A549 (cell line): Measurements from ENCODE around the gene ZNF566.

Experiments
- CHD2 ChIP-seq: fragments of 150-350 bp; IDR thresholded peaks from 2 replicates; pipeline ENCODE4 v1.6.1; 2014; ENCODE audit warnings: low read length; ENCODE audit not compliant: partially characterized antibody
- CTCF ChIP-seq: fragments of >200 bp; sonication (Bioruptor Twin); formaldehyde crosslinking; IDR thresholded peaks from 3 replicates; pipeline ENCODE4 v1.5.1; 2016
- ELK1 ChIP-seq: fragments of 150-350 bp; IDR thresholded peaks from 2 replicates; pipeline ENCODE4 v1.6.1; 2014; ENCODE audit warnings: low read depth, mild to moderate bottlenecking, low read length
- EP300 ChIP-seq, 2 experiments: fragments of >200 bp; sonication (Bioruptor Twin); formaldehyde crosslinking; IDR thresholded peaks; 2 replicates in 1 of 2; 3 replicates in 1 of 2; pipeline ENCODE4 v1.6.1; 2016 to 2017
- JUNB ChIP-seq: fragments of >200 bp; sonication (Bioruptor Twin); formaldehyde crosslinking; IDR thresholded peaks from 2 replicates; pipeline ENCODE4 v1.6.1; 2016
- KDM1A ChIP-seq: fragments of 200-600 bp; sonication (generic); IDR thresholded peaks from 2 replicates; pipeline ENCODE4 v1.6.1; 2016; ENCODE audit warnings: low read depth, mild to moderate bottlenecking
- KDM5A ChIP-seq: fragments of 200-600 bp; sonication (generic); IDR thresholded peaks from 2 replicates; pipeline ENCODE4 v1.6.1; 2016; ENCODE audit warnings: antibody characterized with exemption, mild to moderate bottlenecking
- MAX ChIP-seq: IDR thresholded peaks from 2 replicates; pipeline ENCODE4 v1.6.1; 2012
- PBX3 ChIP-seq: IDR thresholded peaks from 2 replicates; pipeline ENCODE4 v1.6.1; 2012
- PHF8 ChIP-seq: fragments of 200-600 bp; sonication (generic); IDR thresholded peaks from 2 replicates; pipeline ENCODE4 v1.6.1; 2016; ENCODE audit warnings: low read depth, mild to moderate bottlenecking, antibody characterized with exemption, moderate library complexity, borderline replicate concordance
- POLR2A ChIP-seq: IDR thresholded peaks from 2 replicates; pipeline ENCODE4 v1.6.1; 2012; ENCODE audit warnings: mild to moderate bottlenecking, low read length
- RAD21 ChIP-seq, 2 experiments: fragments of >200 bp in 1 of 2; sonication (Bioruptor Twin) in 1 of 2; formaldehyde crosslinking in 1 of 2; IDR thresholded peaks in 1 of 2; conservative IDR thresholded peaks in 1 of 2; 2 replicates in 1 of 2; 3 replicates in 1 of 2; pipeline ENCODE4 v1.6.1; 2012 to 2018; ENCODE audit warnings: inconsistent platforms in 1 of 2
- RNF2 ChIP-seq: fragments of 200-600 bp; sonication (generic); IDR thresholded peaks from 2 replicates; pipeline ENCODE4 v1.6.1; 2016; ENCODE audit warnings: low read depth, mild to moderate bottlenecking, antibody characterized with exemption, moderate library complexity, borderline replicate concordance
- USF2 ChIP-seq: fragments of 450-650 bp; IDR thresholded peaks from 2 replicates; pipeline ENCODE4 v1.6.1; 2014; ENCODE audit warnings: antibody characterized with exemption

GRCh38 chr19:36409841-36410240, 79.5 kb downstream of the ZNF566 start:
- TF ChIP-seq ELK1 (no peak), RAD21 (conservative IDR thresholded peaks at IDR 0.05 in 1 of 2, IDR thresholded peaks at IDR 0.05 in 1 of 2) (no peak), RNF2 (no peak), KDM1A (no peak), EP300 (IDR thresholded peaks at IDR 0.05) (no peak), MAX (no peak), CTCF (no peak), JUNB (no peak), POLR2A (no peak), CHD2 (no peak), USF2 (no peak), KDM5A (no peak), PHF8 (no peak), PBX3 (no peak)
